Activated CD4-positive, CD25-positive, alpha-beta regulatory T cell treated with anti-CD3 and anti-CD28 coated beads, Interleukin-2, amount 50 U/mL, for 72 hours (primary cell): ENCODE results near the gene C7orf33.
"Not testable (repeated sequence)": the region's sequence is repeated elsewhere in the genome, so short reads cannot be mapped to it uniquely, and the experiment has no call there.

Experiments used
- DNase-seq: peaks from one replicate; pipeline ENCODE4 v3.0.0; 2021

C7orf33 gene, protein sequence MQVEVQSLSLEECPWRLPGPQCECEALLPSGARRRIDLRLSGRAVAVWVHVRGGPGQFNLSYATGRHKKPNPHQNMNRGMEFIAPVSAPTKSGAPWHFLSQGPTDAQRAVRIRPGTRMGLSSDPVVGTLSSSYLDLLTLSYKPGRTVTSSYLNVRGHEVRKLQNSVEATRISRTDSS

GRCh38 chr7:148590471-148590870 is at the start of gene C7orf33:
Gene C7orf33, plus strand, starts transcription at chr7:148590766. Its CDS starts 160 bp downstream, at chr7:148590926.
- no peak for DNase-seq

DNA sequence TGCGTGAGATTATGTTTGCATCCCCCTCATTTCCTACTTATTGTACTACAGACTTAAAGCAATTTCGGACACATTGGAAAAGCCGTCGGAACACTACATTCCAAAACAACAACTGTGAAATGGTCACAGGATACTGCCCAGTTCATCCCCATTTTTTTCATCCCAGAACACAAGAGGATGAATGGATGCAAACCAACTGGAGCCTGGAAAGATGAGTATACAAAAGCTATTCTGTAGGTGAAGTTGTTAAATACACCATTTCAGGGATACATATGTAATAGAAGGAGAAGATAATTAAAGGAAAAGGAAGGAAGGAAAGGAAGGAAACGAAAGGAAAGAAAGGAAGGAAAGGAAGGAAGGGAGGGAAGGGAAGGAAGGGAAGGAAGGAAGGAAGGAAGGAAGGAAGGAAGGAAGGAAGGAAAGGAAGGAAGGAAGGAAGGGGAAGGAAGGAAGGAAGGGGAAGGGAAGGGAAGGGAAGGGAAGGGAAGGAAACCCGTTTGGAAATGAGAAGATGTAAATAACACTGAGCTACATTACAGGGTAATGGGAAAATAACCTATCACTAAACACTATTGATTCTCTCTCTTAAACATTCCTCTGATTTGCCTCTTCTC is 48.6 kb upstream of the C7orf33 start:
- no peak for DNase-seq

- DNase-seq: no peak
Observed at GRCh38 chr7:148543302-148543701, 47.3 kb upstream of the C7orf33 start.

GRCh38 chr7:148545172-148545571 is 45.4 kb upstream of the C7orf33 start:
- DNase-seq: no peak

DNA sequence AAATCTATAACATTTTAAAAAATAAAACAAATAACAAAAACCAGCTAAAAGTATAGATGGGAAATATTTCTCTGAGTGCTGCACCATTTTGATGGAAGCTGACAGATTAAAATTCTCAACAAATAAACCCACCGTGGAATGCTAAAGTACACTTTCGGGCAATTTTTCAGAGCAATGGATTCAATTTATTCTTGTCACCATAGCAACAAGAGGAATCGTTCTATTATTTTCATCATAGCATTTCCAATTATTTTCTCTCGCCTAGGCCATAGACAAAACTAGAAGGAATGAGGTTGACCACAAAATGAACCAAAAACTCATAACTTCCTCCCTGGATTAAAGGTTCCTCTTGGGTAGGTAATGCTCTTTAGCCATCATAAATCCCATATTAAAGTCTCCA is 44.6 kb upstream of the C7orf33 start:
- no peak for DNase-seq

DNA sequence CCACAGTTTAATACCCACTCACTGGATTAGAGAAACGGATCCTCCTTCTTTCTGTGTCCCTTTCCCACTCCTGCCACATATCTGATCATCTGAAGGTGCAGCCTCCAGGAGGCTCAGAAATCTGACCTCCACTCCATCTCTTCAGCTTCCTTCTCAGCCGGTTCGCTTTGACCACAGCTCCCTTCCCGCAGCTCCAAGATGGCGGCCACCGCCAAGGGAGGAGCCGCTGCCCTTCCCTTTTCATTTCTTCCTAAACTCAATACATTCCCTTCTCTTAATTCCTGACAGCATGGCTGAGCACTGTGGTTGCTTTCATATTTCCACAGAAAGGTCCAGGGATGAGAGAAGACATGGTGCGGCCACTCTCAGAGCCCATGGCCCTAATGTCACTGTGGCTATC is 43.7 kb upstream of the C7orf33 start:
- DNase-seq: no peak

GRCh38 chr7:148547951-148548350 is 42.6 kb upstream of the C7orf33 start:
- no peak for DNase-seq

DNA sequence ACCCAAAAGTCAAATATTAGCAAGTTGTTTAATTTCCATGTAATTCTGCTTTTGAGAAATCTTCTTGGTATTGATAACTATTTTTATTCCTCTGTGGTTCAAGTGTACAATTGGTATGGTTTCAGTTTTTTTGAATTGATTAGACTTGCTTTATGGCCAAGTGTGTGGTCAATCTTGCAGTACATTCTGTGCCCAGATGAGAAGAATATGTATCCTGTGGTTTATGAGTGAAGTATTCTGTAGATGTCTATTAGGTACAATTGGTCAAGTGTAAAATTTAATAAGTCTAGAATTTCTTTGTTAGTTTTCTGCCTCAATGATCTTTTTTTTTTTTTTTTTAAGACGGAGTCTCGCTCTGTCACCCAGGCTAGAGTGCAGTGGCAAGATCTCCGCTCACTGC is 36.6 kb upstream of the C7orf33 start:
- no peak for DNase-seq

GRCh38 chr7:148556892-148557291 is 33.7 kb upstream of the C7orf33 start:
- no peak for DNase-seq

DNA sequence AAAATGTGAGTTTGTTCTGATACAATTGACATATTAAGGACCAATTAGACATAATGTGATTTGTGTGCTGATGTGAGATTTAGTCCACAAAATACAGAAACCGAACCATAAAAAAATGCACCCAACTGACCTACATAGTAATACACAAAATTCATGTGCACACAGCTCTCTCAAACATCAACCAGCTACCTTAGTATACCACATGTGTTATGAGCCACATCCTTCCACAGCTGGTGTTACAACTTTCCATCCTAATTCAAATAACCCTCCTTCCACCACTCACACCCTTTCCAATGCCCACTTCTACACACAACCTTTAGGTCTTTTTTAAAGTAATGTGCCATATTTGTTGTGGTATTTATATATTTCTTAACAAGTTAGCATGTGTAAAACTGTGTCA is 31.7 kb upstream of the C7orf33 start:
- no peak for DNase-seq

- DNase-seq: no peak
Observed at GRCh38 chr7:148561099-148561498, 29.5 kb upstream of the C7orf33 start.

GRCh38 chr7:148563583-148564274 is 26.8 kb upstream of the C7orf33 start:
- DNase-seq: no peak

- DNase-seq: not testable (repeated sequence)
Observed at GRCh38 chr7:148564275-148564951, 26.2 kb upstream of the C7orf33 start.

DNA sequence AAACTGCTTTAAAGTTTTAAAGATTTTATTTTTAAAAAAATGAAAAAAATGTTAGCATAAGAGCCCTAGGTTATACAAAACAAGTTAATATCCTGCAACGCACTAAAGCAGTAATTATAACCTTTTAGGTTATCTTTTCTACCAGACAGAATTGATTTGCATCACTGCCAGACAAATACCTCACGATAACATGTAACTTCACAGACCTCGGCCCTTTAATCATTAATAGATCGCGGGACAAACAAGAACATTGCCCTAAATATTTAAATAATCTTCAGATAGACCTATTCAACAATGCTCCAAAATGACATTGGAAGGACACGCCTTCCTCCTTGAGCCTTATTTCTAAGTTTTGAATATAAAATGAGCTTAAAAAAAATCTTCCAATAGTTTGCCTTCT is 23.8 kb upstream of the C7orf33 start:
- DNase-seq: no peak

GRCh38 chr7:148567524-148567923 is 23.0 kb upstream of the C7orf33 start:
- DNase-seq: no peak

GRCh38 chr7:148570510-148570909 is 20.1 kb upstream of the C7orf33 start:
- DNase-seq: no peak

- not testable (repeated sequence) for DNase-seq
Observed at GRCh38 chr7:148570973-148571372, 19.6 kb upstream of the C7orf33 start.

DNA sequence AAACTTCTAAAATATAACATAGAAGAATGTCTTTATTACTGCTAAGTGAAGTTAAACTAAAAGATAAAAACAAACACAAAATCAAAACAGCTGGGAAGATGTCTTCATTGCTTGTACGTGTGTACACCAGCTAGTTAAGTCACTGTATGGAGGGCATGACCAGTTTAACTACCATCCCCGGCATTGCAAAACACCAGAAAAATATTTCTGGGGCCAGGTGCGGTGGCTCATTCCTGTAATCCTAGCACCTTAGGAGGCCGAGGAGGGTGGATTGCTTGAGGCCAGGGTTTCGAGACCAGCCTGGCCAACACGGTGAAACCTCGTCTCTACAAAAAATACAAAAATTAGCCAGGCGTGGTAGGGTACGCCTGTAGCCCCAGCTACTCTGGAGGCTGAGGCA is 19.2 kb upstream of the C7orf33 start:
- DNase-seq: no peak

DNA sequence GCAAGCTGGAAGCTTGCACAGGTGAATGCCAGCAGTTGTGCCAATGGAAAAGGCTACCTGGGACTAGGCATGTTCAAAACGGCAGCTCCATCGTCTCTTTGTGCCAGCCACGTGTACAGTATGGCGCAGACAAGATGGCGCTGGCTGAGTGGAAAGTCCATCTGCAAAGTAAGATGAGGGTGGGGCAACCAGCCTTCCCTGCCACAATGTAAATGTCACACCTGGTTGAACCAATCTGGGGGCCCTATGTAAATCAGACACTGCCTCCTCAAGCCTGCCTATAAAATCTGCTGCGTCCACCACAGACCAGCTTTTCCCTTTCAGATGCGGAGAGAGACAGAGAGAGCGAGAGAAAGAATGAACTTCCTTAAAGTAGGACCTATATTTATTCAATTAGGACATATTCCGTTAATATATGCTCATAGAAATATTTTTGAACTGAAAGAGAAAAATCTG is 18.5 kb upstream of the C7orf33 start:
- no peak for DNase-seq

- DNase-seq: not testable (repeated sequence)
Observed at GRCh38 chr7:148573581-148573980, 17.0 kb upstream of the C7orf33 start.

DNA sequence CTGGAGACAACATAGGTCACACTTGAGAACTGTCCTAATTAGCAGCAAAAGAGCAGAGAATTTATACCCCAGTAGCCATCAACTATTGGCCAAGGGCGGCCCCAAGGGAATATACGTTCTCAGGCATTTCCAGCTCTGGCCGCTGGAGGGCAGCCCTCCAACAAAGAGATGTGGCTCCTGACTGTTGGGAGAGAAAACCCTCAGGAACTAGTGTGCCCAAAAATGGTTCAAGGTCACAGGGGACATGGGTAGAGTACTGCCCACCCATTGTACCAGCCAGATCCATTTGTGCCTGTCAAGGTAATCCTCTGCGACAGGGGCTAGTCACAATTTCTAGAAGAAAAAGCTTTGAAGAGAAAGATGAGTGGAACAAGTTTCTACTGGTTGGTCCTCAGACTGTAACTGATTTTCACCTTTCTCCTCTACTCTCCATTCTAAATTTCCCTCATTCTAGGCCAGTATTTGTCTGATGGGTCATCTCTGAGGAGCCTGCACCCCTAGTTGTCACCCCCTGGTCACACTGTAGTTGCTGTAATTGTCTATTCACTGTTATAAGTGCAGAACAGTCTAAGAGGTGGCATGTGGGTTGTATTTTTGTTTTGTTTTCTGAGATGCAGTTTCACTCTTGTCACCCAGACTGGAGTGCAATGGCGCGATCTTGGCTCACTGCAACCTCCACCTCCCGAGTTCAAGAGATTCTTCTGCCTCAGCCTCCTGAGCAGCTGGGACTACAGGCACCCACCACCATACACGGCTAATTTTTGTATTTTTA is 14.7 kb upstream of the C7orf33 start:
- DNase-seq: peak; percentile 75

DNA sequence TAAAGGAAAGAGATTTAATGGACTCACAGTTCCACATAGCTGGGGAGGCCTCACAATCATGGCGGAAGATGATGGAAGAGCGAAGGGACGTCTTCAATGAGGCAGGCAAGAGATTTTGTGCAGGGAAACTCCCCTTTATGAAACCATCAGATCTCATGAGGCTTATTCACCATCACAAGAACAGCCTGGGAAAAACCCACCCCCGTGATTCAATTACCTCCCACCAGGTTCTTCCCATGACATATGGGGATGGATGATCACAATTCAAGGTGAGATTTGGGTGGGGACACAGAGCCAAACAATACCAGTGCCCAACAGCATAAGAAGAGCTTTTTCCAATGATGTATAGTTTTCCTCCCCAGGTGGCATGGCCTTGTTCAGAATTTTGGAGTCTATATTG is 11.2 kb upstream of the C7orf33 start:
- DNase-seq: no peak

GRCh38 chr7:148580446-148580845 is 10.1 kb upstream of the C7orf33 start:
- DNase-seq: no peak
